Measurements from ENCODE around the gene CTNNA2. TPM values are rescaled to one million over a fixed set of nuclear protein-coding genes. Genes with fewer than 3 reads are reported as not detected.

The CTNNA2 gene
- total RNA-seq, 4 donors from 2014 or later: not detected

- TF ChIP-seq CTCF (IDR thresholded peaks at IDR 0.05; ENCODE audit: low read depth): no peak
Observed at GRCh38 chr2:80195034-80195433, 682.2 kb downstream of the CTNNA2 start.

DNA sequence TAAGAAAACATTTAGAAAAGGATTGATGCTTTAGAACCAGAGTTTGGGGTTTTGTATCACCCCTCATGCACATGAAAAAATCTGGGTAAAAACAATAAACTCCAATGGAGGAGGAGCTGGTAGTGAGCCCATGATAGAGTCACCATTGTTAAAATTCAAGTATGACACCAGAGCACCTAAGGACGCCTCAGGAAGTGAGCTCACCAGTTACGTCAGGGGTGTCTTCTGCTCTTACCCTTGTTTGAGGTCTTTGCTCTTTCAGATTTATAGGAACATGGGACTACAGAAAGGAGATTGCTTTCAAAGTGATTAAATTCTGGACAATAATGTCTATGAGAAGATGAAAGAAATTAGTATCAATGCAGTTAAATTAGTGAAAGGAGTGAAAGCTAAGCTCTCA is 685.2 kb downstream of the CTNNA2 start:
- TF ChIP-seq CTCF (IDR thresholded peaks at IDR 0.05; ENCODE audit: low read depth): no peak

DNA sequence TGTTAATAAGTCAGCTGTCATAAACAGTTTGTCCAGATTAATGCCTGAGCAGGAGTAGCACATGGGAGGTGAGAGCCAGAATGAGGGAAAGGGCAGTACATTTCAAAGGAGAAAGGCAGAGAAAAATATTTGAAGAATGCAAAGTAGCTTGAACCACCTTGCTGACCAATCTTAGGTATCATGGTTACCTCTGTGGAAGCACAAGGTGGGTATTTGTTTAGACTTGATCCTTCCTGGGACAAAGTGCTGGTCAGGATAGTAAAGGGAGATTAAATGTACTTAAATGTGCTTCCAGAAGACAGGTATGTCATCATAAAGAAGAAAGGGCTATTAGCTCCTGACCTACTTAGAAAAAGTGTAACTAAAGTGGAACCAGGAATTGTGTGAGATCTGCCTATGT is 686.7 kb downstream of the CTNNA2 start:
- no peak for TF ChIP-seq CTCF (IDR thresholded peaks at IDR 0.05; ENCODE audit: low read depth)

DNA sequence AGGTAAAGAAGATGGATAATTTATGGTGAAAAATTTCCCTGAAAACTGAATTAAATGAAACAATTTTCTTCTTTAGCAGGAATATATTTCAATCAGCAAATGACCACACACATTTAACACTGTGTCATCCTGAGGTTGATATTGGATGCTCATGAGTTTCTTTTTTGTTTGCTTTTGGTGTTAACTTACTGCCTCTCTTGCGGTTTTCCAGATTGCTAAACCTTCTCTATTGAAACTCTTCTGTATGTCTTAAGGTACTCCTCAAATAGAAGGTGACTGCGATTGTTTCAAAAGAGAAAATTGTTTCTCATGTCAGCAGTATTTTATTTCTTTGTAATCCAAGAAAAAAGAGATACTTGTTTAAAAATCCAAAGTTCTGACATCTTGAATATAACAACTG is 692.6 kb downstream of the CTNNA2 start:
- TF ChIP-seq CTCF (IDR thresholded peaks at IDR 0.05; ENCODE audit: low read depth): no peak

DNA sequence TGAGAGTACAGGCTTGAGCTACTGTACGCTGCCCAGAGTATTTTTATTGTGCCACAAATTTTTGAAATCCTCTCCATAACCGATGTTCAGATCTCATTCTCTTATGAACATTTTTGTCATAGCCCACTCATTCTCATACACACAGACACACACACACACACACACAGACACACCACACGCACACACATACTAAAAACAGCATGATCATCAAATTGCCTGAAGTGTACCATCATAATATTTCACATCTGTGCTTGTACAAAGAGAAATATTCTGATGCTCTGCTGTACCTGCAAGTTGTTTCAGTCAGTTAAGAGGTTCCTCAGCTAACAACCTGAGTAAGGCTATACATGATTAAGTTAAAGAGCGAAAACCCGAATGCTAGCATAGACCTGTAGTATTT is 696.6 kb downstream of the CTNNA2 start:
- no peak for TF ChIP-seq CTCF (IDR thresholded peaks at IDR 0.05; ENCODE audit: low read depth)

- TF ChIP-seq CTCF (IDR thresholded peaks at IDR 0.05; ENCODE audit: low read depth): no peak
Observed at GRCh38 chr2:80217446-80217845, 704.6 kb downstream of the CTNNA2 start.

GRCh38 chr2:80222644-80223043 is 709.8 kb downstream of the CTNNA2 start:
- TF ChIP-seq CTCF (IDR thresholded peaks at IDR 0.05; ENCODE audit: low read depth): no peak

Measured in subcutaneous adipose tissue (tissue), 4 donors.